ENCODE results near the gene CASP8. TPM values are rescaled to one million over a fixed set of nuclear protein-coding genes. Genes with fewer than 3 reads are reported as not detected.
"Not testable (repeated sequence)": the region's sequence is repeated elsewhere in the genome, so short reads cannot be mapped to it uniquely, and the experiment has no call there.

Gene CASP8
- total RNA-seq, 1 donor from 2014 or later: not detected

DNA sequence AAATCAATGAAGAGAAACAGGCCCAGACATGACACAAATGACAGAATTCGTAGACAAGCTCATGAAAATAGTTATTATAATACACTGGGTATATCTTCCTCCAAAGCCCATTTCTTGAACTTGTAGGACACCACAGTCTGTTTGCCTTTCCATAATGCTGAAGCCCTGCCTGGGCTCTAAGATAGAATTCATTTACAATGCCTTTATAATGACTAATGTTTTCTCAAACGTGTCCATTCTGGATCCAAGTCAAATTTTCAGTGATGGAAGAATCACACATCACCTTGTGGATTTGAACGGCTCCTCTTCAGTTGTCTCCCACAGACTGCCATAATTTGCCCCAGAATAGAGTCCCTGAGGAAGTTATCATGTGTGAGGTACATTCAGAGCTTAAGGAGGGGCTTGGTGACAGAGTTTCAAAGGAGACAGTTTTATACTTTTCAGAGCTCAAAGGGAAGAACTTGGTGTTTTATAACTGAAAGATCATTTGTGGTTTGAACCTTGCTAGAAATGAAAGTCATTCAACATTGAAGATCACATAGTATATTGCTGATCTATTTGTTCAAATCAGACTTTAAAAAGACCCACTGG lies 38.2 kb downstream of the CASP8 start:
- H3K9me3 Mint-ChIP-seq (ENCODE audit: unreplicated experiment): no peaks in the 10 kb centered on the region
- H3K36me3 Mint-ChIP-seq (ENCODE audit: unreplicated experiment): peaks cover 22% of the 10 kb centered on the region
- no peaks in the 10 kb centered on the region for H3K4me1 Mint-ChIP-seq (ENCODE audit: low read depth, unreplicated experiment)
- H3K4me3 Mint-ChIP-seq (ENCODE audit: unreplicated experiment): no peak overlapping the region
- no peak overlapping the region for H3K27ac Mint-ChIP-seq (ENCODE audit: unreplicated experiment)
- DNase-seq: no peak
- H3K27me3 Mint-ChIP-seq (ENCODE audit: unreplicated experiment): peaks cover 5% of the 10 kb centered on the region
- no peak for TF ChIP-seq CTCF (IDR thresholded peaks at IDR 0.05; ENCODE audit: partially characterized antibody, unreplicated experiment)

- not testable (repeated sequence) for H3K4me1 Mint-ChIP-seq (ENCODE audit: low read depth, unreplicated experiment); H3K27me3 Mint-ChIP-seq (ENCODE audit: unreplicated experiment)
These were observed 39.6 kb downstream of the CASP8 start for GRCh38 chr2:201299929-201300328.

DNA sequence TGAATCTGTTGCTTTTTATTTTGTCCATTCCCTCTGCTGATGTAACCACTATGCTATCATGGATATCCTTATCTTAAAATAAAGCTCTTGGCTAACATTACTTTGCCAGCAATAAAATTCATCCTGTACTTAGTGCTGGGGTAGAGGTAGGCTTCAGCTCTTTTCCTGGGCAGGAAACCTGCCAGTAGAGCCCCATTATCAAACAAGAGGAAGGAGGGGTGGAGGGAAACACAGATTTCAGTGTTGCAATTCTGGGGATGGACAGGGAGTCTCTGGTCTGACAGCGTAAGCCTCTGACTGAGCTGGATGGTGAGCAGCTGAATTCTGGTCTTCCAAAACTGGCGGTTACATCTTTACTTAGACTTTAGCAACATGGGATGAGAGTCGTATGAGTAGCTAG lies 47.5 kb downstream of the CASP8 start:
- Mint-ChIP-seq H3K4me1 (ENCODE audit: low read depth, unreplicated experiment) (no peaks in the 10 kb centered on the region), H3K36me3 (ENCODE audit: unreplicated experiment) (peaks cover 7% of the 10 kb centered on the region), H3K27me3 (ENCODE audit: unreplicated experiment) (peaks cover 1% of the 10 kb centered on the region), H3K4me3 (ENCODE audit: unreplicated experiment) (no peak overlapping the region), H3K9me3 (ENCODE audit: unreplicated experiment) (no peaks in the 10 kb centered on the region), H3K27ac (ENCODE audit: unreplicated experiment) (no peak overlapping the region)
- TF ChIP-seq CTCF (IDR thresholded peaks at IDR 0.05; ENCODE audit: partially characterized antibody, unreplicated experiment): no peak
- no peak for DNase-seq

More at GRCh38 chr2:201299929-201300328, 39.6 kb downstream of the CASP8 start:
- DNase-seq; H3K27ac Mint-ChIP-seq (ENCODE audit: unreplicated experiment); H3K4me3 Mint-ChIP-seq (ENCODE audit: unreplicated experiment); H3K9me3 Mint-ChIP-seq (ENCODE audit: unreplicated experiment): not testable (repeated sequence)
- H3K36me3 Mint-ChIP-seq (ENCODE audit: unreplicated experiment): peaks cover 22% of the 10 kb centered on the region

- no peaks in the 10 kb centered on the region for H3K9me3 Mint-ChIP-seq (ENCODE audit: unreplicated experiment)
- no peaks in the 10 kb centered on the region for H3K4me1 Mint-ChIP-seq (ENCODE audit: low read depth, unreplicated experiment)
- TF ChIP-seq CTCF (IDR thresholded peaks at IDR 0.05; ENCODE audit: partially characterized antibody, unreplicated experiment): no peak
- no peak overlapping the region for H3K4me3 Mint-ChIP-seq (ENCODE audit: unreplicated experiment)
- peaks cover 13% of the 10 kb centered on the region for H3K36me3 Mint-ChIP-seq (ENCODE audit: unreplicated experiment)
- H3K27ac Mint-ChIP-seq (ENCODE audit: unreplicated experiment): no peak overlapping the region
- no peak for DNase-seq
- H3K27me3 Mint-ChIP-seq (ENCODE audit: unreplicated experiment): peaks cover 1% of the 10 kb centered on the region
These were observed 48.6 kb downstream of the CASP8 start for GRCh38 chr2:201308914-201309313.

GRCh38 chr2:201313362-201313761 lies 53.0 kb downstream of the CASP8 start:
- Mint-ChIP-seq H3K27me3 (ENCODE audit: unreplicated experiment) (no peaks in the 10 kb centered on the region), H3K4me3 (ENCODE audit: unreplicated experiment) (no peak overlapping the region), H3K36me3 (ENCODE audit: unreplicated experiment) (peaks cover 16% of the 10 kb centered on the region), H3K9me3 (ENCODE audit: unreplicated experiment) (no peaks in the 10 kb centered on the region), H3K27ac (ENCODE audit: unreplicated experiment) (no peak overlapping the region), H3K4me1 (ENCODE audit: low read depth, unreplicated experiment) (no peaks in the 10 kb centered on the region)
- no peak for DNase-seq
- TF ChIP-seq CTCF (IDR thresholded peaks at IDR 0.05; ENCODE audit: partially characterized antibody, unreplicated experiment): no peak
